DLD1 (cell line): Measurements from ENCODE around the gene PHYHD1.
"Not testable (repeated sequence)": the region's sequence is repeated elsewhere in the genome, so short reads cannot be mapped to it uniquely, and the experiment has no call there.

ENCODE experiments used
- in situ Hi-C: cut with HindIII; loops from 2 replicates; pipeline ENCODE4 v1.10.0; 2017; ENCODE audit warnings: low sequenced_read_pairs

Gene PHYHD1

GRCh38 chr9:128919402-128920089 is 1.2 kb upstream of the PHYHD1 start:
- in situ Hi-C loops = no loop called here

- in situ Hi-C loops = no loop called here
These were observed 1.3 kb downstream of the PHYHD1 start for GRCh38 chr9:128921881-128922763.

GRCh38 chr9:128923493-128923883 is 2.7 kb downstream of the PHYHD1 start:
- in situ Hi-C loops = no loop called here

GRCh38 chr9:128927731-128928411 is 7.1 kb downstream of the PHYHD1 start:
- in situ Hi-C loops = no loop called here

- in situ Hi-C loops = no loop called here
These were observed 7.8 kb downstream of the PHYHD1 start for GRCh38 chr9:128928624-128929023.

GRCh38 chr9:128929560-128929959 is 8.8 kb downstream of the PHYHD1 start:
- in situ Hi-C loops = no loop called here

GRCh38 chr9:128933731-128934130 is 12.9 kb downstream of the PHYHD1 start:
- in situ Hi-C loops = no loop called here

GRCh38 chr9:128936171-128936865 is 15.5 kb downstream of the PHYHD1 start:
- in situ Hi-C loops = no loop called here

- in situ Hi-C loops = no loop called here
These were observed 16.8 kb downstream of the PHYHD1 start for GRCh38 chr9:128937310-128938165.

- in situ Hi-C loops = no loop called here
These were observed 19.6 kb downstream of the PHYHD1 start for GRCh38 chr9:128940271-128940921.

GRCh38 chr9:128940946-128941755 is 20.4 kb downstream of the PHYHD1 start:
- in situ Hi-C loops = no loop called here

GRCh38 chr9:128943832-128944620 is 23.2 kb downstream of the PHYHD1 start:
- in situ Hi-C loops = no loop called here

GRCh38 chr9:128944966-128945365 is 24.2 kb downstream of the PHYHD1 start:
- in situ Hi-C loops = not testable (repeated sequence)

GRCh38 chr9:128945798-128946501 is 25.2 kb downstream of the PHYHD1 start:
- in situ Hi-C loops = no loop called here

GRCh38 chr9:128946571-128947276 is 25.9 kb downstream of the PHYHD1 start:
- in situ Hi-C loops = no loop called here

- in situ Hi-C loops = no loop called here
These were observed 26.4 kb downstream of the PHYHD1 start for GRCh38 chr9:128947277-128947526.
